ENCODE measurements around the gene APOBEC3G. TPM values are rescaled to one million over a fixed set of nuclear protein-coding genes. Genes with fewer than 3 reads are reported as not detected.

APOBEC3G gene
- total RNA-seq, 3 donors from 2014 or later = 5.7 to 6.2 (median 6.1) TPM

DNA sequence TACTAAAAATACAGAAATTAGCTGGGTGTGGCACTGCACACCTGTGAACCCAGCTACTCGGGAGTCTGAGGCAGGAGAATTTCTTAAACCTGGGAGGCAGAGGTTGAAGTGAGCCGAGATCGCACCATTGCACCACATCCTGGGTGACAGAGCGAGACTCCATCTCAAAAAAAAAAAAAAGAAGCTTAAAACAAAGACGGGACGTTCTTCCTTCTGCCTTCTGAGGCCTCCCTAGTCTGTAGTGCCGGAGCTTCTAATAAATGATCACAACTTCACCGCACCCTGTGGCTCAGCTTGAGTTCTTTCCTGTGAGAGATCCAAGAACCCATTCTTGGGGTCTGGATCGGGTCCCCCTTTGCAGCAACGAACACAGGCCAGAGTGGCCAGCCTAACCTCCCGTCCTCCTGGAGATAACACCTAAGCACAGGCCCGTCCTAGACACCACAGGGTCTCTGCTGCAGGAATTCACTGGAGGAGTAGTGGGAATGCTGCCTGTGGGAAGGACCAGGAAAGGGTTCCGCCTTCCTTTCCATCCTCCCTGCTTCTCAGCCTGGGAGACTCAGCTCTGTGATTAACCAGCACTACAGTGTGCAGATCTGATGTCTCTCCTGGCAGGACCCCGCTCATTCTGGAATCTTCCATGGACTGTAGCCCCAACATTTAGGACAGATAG lies 17.8 kb downstream of the APOBEC3G start:
- ATAC-seq (no peak), DNase-seq (peak in 1 of 3 donors; percentile 18)
- Histone ChIP-seq H3K4me3 (no peak overlapping the region), H3K9me3 (no peaks in the 10 kb centered on the region), H3K36me3 (ENCODE audit: low read depth) (no peaks in the 10 kb centered on the region), H3K4me1 (ENCODE audit: low read depth) (no peaks in the 10 kb centered on the region)
- TF ChIP-seq CTCF (IDR thresholded peaks at IDR 0.05) = no peak
- intact Hi-C loops (cut with DNase I, micrococcal nuclease) = no loop called here

DNA sequence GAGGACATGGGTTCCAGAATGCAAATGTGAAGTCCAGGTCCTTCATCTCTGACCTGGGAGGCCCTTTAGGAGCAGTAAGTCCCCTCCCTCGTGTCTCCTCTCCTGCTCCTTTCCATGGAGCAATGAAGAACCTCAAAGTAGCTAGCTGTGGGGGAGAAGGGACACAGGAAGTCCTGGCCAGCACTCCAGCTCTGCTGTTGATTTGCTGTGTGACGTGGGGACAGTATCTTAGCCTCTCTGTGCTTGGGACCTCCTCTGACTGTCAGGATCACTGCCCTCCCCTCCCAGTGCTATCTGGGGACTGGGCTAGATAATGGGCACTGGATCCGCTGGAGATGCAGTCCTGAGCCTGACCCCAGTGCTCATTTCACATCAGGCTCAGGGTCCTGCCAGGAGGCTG lies 18.9 kb downstream of the APOBEC3G start:
- intact Hi-C loops (cut with DNase I, micrococcal nuclease) = no loop called here
- H3K4me3 ChIP-seq = no peak overlapping the region
- ATAC-seq (no peak), DNase-seq (no peak)
- no peaks in the 10 kb centered on the region for H3K4me1 ChIP-seq (ENCODE audit: low read depth)
- TF ChIP-seq CTCF (IDR thresholded peaks at IDR 0.05) = no peak
- H3K36me3 ChIP-seq (ENCODE audit: low read depth) = no peaks in the 10 kb centered on the region
- no peaks in the 10 kb centered on the region for H3K9me3 ChIP-seq

DNA sequence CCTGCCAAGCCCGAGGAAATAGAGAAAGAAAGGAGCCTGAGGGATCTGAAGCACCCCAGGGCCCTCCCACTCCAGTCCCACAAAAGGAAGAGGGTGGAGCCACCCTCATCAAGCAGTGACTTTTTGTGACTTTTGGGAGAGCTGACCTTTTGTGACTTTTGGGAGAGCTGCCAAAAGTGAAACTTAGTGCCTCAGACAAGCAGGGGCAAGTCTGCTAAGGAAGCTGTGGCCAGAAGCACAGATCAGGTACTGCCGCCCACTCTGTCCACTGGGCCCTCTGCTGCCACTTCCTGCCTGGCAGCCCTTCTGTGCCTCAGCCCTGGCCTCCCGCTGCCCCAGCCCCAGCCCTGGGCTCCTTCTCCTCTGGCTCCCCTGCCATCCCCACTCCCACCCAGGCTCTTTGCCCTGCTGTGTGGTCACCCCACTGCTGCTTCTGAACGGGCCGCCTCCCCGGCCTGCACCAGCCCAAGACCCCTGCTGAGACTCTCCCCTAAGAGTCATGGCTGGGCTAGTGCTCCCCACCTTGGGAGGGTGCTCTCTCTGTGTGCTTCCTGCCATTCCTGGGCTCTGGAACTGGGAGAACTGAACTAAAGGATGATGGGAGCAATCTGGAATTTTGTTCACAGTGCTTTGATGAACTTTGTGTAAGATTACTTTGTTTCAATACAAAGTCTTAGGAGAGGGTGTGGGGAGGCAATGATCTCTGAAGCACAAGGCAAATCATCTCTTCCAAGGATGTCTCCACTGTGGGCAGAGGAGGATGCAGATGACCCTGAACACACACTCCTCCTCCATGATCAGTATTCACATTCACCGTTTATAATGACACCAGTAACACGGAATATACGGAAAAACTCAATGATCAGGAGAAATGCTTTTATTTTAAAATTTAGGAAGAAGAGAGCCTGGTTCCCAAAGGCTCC lies 20.3 kb downstream of the APOBEC3G start, which contains the start of gene APOBEC3H:
TSS of gene APOBEC3H (plus strand) at position 147 of the 923 bp plus-strand sequence. CDS start 3,035 bp downstream, outside the sequence.
- H3K4me3 ChIP-seq = no peak within 1 kb of the TSS
- no peaks in the 10 kb centered on the region for H3K9me3 ChIP-seq
- peak; percentile 64 for ATAC-seq
- H3K4me1 ChIP-seq (ENCODE audit: low read depth) = no peaks in the 10 kb centered on the region
- intact Hi-C loops (cut with DNase I, micrococcal nuclease) = no loop called here
- peak in 1 of 3 donors; percentile 66 for DNase-seq
- no peaks in the 10 kb centered on the region for H3K36me3 ChIP-seq (ENCODE audit: low read depth)
- no peak for TF ChIP-seq CTCF (IDR thresholded peaks at IDR 0.05)

DNA sequence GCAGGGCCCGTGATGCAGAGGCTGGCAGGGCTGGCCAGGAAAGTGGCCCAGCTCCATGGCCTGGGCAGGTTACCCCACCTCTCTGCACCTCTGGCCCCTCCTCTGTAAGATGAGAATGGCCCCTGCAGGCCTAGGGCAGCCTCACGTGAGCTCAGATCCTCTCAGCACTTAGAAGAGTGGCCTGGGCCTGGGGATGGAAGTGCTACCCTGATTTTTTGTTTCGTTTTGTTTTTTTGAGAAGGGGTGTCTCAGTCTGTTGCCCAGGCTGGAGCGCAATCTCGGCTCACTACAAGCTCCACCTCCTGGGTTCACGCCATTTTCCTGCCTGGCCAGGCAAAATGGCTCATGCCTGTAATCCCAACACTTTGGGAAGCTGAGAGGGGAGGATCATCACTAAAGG lies 21.0 kb downstream of the APOBEC3G start:
- Histone ChIP-seq H3K4me3 (no peak overlapping the region), H3K9me3 (no peaks in the 10 kb centered on the region), H3K36me3 (ENCODE audit: low read depth) (no peaks in the 10 kb centered on the region), H3K4me1 (ENCODE audit: low read depth) (no peaks in the 10 kb centered on the region)
- intact Hi-C loops (cut with DNase I, micrococcal nuclease) = no loop called here
- no peak for TF ChIP-seq CTCF (IDR thresholded peaks at IDR 0.05)
- ATAC-seq = peak; percentile 6
- DNase-seq = no peak

- Histone ChIP-seq H3K4me1 (ENCODE audit: low read depth) (no peaks in the 10 kb centered on the region), H3K4me3 (no peak overlapping the region), H3K36me3 (ENCODE audit: low read depth) (no peaks in the 10 kb centered on the region), H3K9me3 (no peaks in the 10 kb centered on the region)
- no peak for ATAC-seq
- intact Hi-C loops (cut with DNase I, micrococcal nuclease) = no loop called here
- no peak for TF ChIP-seq CTCF (IDR thresholded peaks at IDR 0.05)
- DNase-seq = no peak
These were observed 21.5 kb downstream of the APOBEC3G start for GRCh38 chr22:39098576-39098975.
